MCF 10A (cell line): ENCODE results near the gene PROX1. TPM values are rescaled to one million over a fixed set of nuclear protein-coding genes. Genes with fewer than 3 reads are reported as not detected.

Source experiments
- BruUV-seq: library from RNA; stranded (reverse); fragments of 400-500 nt; replicated peaks from 2 replicates; lab custom pipeline; 2021; lab: Mats Ljungman, UMichigan
- CTCF ChIA-PET: fragments of 300-600 bp; sonication (Branson Sonifier 250); formaldehyde crosslinking; extraction: SDS; loops from one replicate; lab custom pipeline; 2021; ENCODE audit warnings: antibody characterized with exemption, inconsistent platforms; lab: Yijun Ruan, JAX
- POLR2A ChIA-PET: fragments of 300-600, 350-650 bp; sonication (Branson Sonifier 250); formaldehyde crosslinking; extraction: SDS; loops from one replicate; lab custom pipeline; 2020; ENCODE audit warnings: antibody characterized with exemption, inconsistent platforms; lab: Yijun Ruan, JAX
- DNase-seq: peaks from one replicate; pipeline ENCODE4 v3.0.0-alpha.2; 2018; ENCODE audit not compliant: unreplicated experiment
- H3K27ac Mint-ChIP-seq: one replicate; pipeline ENCODE4 v1.8.0; 2022; ENCODE audit warnings: mild to moderate bottlenecking, low read depth, mixed read lengths; ENCODE audit not compliant: unreplicated experiment
- H3K27me3 Mint-ChIP-seq: one replicate; pipeline ENCODE4 v1.8.0; 2022; ENCODE audit warnings: mixed read lengths; ENCODE audit not compliant: insufficient read depth, unreplicated experiment
- H3K36me3 Mint-ChIP-seq: one replicate; pipeline ENCODE4 v1.8.0; 2022; ENCODE audit warnings: mild to moderate bottlenecking, moderate library complexity, mixed read lengths; ENCODE audit not compliant: insufficient read depth, unreplicated experiment
- H3K4me1 Mint-ChIP-seq: one replicate; pipeline ENCODE4 v1.8.0; 2022; ENCODE audit warnings: mixed read lengths; ENCODE audit not compliant: insufficient read depth, unreplicated experiment
- H3K4me3 Mint-ChIP-seq: one replicate; pipeline ENCODE4 v1.8.0; 2022; ENCODE audit warnings: mild to moderate bottlenecking, moderate library complexity, mixed read lengths; ENCODE audit not compliant: unreplicated experiment
- H3K9me3 Mint-ChIP-seq: one replicate; pipeline ENCODE4 v1.8.0; 2022; ENCODE audit warnings: mixed read lengths; ENCODE audit not compliant: unreplicated experiment
- CTCF ChIP-seq: fragments of 200-600 bp; IDR thresholded peaks from one replicate; pipeline ENCODE4 v1.8.0; 2022; ENCODE audit warnings: antibody characterized with exemption, mild to moderate bottlenecking; ENCODE audit not compliant: unreplicated experiment
- intact Hi-C: fragments of 100-400 bp; cut with micrococcal nuclease; formaldehyde crosslinking; loops from 2 replicates; pipeline ENCODE4 v1.14.1; 2022
- total RNA-seq: library from RNA; stranded (reverse); gene quantifications from 2 replicates; pipeline ENCODE4 v1.2.3, GENCODE V29; 2022

Gene PROX1
- total RNA-seq, 1 experiment from 2014 or later: 0.61 TPM

GRCh38 chr1:214028095-214028494 lies 40.3 kb downstream of the PROX1 start:
- TF ChIP-seq CTCF: no peak
- H3K9me3 Mint-ChIP-seq: no peaks in the 10 kb centered on the region
- DNase-seq: no peak
- BruUV-seq: no TSS peak
- peaks cover 70% of the 10 kb centered on the region for H3K27me3 Mint-ChIP-seq
- intact Hi-C loops: no loop called here
- no peak overlapping the region for H3K27ac Mint-ChIP-seq
- POLR2A ChIA-PET: interaction anchor here (0.7 to 0.8 kb wide), 2 partner anchors 16 to 184 kb away, joined by 3 read pairs; no protein-coding TSS in a partner anchor
- H3K4me1 Mint-ChIP-seq: no peaks in the 10 kb centered on the region
- no peaks in the 10 kb centered on the region for H3K36me3 Mint-ChIP-seq
- no peak overlapping the region for H3K4me3 Mint-ChIP-seq
- CTCF ChIA-PET: interaction anchor here (0.6 to 0.9 kb wide), 3 partner anchors 9 to 731 kb away, joined by 3 to 4 read pairs (median 3); no protein-coding TSS in a partner anchor

DNA sequence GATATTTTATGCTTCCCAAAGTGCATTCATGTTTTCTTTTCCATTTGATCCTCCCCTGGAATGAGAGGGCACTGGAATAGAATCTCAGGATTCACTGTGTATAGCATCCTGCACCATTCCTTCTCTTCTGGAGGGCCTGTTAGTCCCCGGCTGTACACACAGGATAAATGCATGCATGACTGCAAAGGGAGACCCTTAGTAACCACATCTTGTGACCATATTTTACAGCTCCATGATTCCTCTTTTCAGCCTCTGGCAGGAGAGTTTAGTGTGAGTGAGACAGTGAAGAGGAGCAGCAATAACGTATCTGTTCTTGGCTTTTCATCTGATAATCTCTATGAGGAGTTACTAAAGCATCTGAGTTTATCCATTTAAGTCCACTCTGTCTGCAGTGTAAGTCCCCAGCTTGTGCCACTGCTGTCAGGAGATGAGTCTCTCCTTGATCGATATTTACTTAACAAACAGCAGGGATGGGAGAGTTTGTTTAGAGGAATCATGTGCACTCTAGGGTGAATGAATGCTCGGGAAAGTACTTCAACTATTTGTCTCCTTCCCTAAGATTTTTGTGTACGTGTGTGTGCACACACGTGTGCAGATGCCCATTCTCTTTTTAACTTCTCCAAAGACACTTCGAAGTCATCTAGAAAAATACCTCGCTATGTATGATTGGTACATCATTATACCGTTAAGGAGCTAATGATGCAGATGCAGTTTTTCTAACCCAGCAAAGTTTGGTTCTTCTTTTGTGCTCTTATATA lies 41.1 kb downstream of the PROX1 start:
- BruUV-seq: no TSS peak
- POLR2A ChIA-PET: interaction anchor here (0.7 kb wide), 1 partner anchor 183 kb away, joined by 3 read pairs; no protein-coding TSS in a partner anchor
- intact Hi-C loops: no loop called here
- TF ChIP-seq CTCF: no peak
- DNase-seq: no peak
- CTCF ChIA-PET: interaction anchor here (0.6 to 0.7 kb wide), 2 partner anchors 10 to 731 kb away, joined by 3 to 4 read pairs; no protein-coding TSS in a partner anchor
- Mint-ChIP-seq H3K27ac (no peak overlapping the region), H3K27me3 (peaks cover 77% of the 10 kb centered on the region), H3K4me1 (no peaks in the 10 kb centered on the region), H3K9me3 (no peaks in the 10 kb centered on the region), H3K4me3 (no peak overlapping the region), H3K36me3 (no peaks in the 10 kb centered on the region)

- intact Hi-C loops: no loop called here
- H3K9me3 Mint-ChIP-seq: no peaks in the 10 kb centered on the region
- no peaks in the 10 kb centered on the region for H3K36me3 Mint-ChIP-seq
- no peak overlapping the region for H3K27ac Mint-ChIP-seq
- no peak for DNase-seq
- POLR2A ChIA-PET: interaction anchor here (0.8 kb wide), 1 partner anchor 10 kb away, joined by 3 read pairs; no protein-coding TSS in a partner anchor
- peaks cover 87% of the 10 kb centered on the region for H3K27me3 Mint-ChIP-seq
- no peaks in the 10 kb centered on the region for H3K4me1 Mint-ChIP-seq
- TF ChIP-seq CTCF: no peak
- CTCF ChIA-PET: interaction anchor here (0.7 to 1.1 kb wide), 3 partner anchors 93 to 1990 kb away, joined by 3 to 4 read pairs (median 3); no protein-coding TSS in a partner anchor
- no TSS peak for BruUV-seq
- H3K4me3 Mint-ChIP-seq: no peak overlapping the region
These were observed 42.0 kb downstream of the PROX1 start for GRCh38 chr1:214029796-214030195.

DNA sequence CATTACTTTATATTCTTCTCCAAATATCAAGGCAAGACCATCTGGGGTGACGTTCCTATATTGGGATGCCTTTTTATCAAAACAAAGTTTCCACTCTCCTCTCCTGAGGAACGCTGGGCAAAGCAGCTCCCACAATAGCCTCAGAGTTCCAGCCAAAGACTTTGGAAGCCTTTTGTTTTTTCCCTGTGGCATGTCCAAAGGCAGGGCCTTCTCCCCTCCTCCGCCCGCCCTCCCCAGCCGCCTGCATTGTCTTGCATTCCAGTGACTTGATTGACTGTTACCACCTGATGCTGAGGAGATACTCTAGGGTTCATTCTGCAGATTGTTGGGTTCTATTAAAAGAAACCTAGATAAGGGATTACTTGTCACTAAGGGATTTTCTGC lies 43.5 kb downstream of the PROX1 start:
- Mint-ChIP-seq H3K4me3 (no peak overlapping the region), H3K27ac (no peak overlapping the region), H3K36me3 (no peaks in the 10 kb centered on the region), H3K9me3 (no peaks in the 10 kb centered on the region), H3K27me3 (peaks cover 100% of the 10 kb centered on the region), H3K4me1 (no peaks in the 10 kb centered on the region)
- intact Hi-C loops: no loop called here
- no TSS peak for BruUV-seq
- ChIA-PET POLR2A (no interaction called here), CTCF (no interaction called here)
- no peak for TF ChIP-seq CTCF
- DNase-seq: no peak
